GM19467 (cell line): ENCODE measurements around the gene ZFHX3.

Source experiments
- ATAC-seq: cut with Tn5 transposase; IDR thresholded peaks from one replicate; pipeline ENCODE4 v1.9.1; 2021; ENCODE audit warnings: mild to moderate bottlenecking, moderate library complexity; ENCODE audit not compliant: unreplicated experiment

Gene ZFHX3

DNA sequence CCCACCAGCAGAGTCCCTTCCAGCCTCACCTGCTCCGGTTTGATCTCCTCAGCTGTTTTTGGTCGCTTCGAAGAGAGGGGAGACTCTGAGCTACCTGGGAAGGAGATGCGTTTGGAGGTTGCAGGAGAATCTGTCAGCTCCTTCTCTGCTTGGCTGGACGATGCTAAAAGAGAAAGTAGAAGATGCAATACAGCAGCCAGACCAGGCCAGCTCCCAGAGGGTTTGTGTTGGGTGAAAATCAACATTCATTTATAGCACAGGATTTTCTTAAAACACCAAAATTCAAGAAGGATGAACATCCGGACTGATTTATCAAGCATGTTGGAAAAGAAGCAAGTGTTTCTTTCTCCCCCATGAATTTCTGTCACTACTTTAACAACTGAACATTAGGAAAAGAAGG, 236.1 kb downstream of the ZFHX3 start:
- ATAC-seq: no peak

DNA sequence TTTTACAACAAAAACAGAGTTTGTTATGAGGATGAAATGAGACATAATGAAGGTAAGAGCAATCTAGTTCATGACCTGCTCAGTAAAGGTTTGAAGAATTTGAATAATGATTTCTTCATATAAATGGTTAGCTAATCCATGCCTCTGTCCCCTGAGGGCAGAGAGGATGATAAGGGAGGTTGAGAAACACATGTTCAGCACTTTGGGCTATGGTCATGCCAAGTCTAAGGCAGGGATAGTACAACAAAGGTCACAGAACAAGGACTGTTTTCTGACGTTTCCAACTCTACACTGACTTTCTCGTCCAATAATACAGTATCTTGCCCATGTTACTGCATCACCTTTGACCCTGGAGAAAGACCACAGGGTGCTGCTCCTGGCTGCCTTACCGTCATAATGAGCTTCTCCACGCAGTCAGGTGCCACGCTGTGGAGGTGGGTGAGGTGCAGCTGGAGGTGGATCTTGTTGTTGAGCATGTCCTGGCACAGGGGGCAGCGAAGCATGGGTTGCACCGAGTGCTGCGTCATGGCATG, 236.7 kb downstream of the ZFHX3 start:
- no peak for ATAC-seq

DNA sequence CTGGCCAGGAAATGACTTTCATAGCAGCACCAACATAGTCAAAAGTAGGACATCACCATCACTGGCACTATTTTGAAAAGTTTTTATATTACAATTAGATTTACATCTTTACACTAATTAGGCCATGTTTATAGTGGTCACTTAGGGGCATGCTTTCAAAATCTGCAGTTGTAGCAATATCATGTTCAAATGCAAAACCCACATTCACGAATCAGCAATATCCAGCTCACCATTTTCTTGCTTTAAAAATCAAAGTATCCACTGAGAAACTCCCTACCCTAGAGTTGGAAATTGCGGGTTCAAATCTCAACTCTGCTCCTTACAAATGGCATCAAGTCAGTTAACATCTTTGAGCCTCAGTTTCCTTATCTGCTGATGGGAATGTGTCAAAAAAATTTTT, 237.4 kb downstream of the ZFHX3 start:
- no peak for ATAC-seq

DNA sequence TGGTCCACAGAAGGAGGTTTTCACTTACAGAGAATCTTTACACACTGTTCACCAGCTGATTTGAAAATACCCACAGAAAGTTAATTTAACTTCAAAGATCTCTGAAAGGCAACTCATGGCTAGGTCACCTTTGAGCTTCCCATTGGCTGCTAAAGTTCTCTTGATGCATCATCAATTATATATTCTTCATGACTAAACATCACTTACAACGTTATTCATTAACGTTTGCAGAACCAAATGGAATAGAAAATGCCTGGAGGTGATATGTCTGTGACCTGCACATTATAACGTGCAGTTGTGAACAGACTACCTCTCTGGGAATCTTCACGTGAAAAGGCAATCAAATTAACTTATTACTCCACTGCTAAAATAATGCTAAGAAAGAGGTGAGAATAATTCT, 238.5 kb downstream of the ZFHX3 start:
- no peak for ATAC-seq

DNA sequence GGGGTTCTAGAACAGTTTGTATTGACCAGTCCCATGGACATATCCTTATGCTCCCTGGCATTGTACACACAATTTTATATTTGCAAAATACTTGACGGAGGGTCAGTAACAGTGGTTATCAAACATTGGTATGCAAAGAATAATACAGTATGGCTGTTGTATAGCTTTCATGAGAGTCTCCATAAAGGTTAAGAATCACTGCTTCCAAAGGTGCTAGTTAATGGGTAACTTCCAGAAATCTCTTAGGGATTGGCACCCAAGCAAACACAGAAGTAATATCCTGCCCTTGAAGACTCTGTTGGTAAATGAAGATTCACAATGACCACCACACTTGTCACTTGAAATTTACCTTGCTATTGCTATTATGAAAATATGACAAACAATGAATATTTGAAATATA, 239.2 kb downstream of the ZFHX3 start:
- ATAC-seq: no peak

DNA sequence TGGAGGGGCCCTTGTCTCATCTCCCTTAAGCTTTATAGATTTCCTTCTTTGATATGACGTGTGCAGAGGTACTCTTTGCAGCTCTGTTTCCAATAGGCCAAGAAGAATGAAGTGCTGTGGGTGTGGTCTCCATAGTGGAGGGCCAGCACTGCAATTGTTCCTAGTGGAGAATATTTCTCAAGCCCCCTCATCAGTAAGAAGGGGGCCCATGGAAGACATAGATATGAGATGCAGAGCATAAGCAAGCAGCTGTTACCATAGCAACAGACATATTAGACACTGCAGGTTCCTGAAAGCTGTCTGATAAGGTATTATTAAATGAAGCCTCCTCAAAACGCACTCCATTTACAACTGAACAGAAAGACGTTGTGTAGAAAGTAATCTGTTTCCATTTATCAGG, 240.7 kb downstream of the ZFHX3 start:
- ATAC-seq: no peak

DNA sequence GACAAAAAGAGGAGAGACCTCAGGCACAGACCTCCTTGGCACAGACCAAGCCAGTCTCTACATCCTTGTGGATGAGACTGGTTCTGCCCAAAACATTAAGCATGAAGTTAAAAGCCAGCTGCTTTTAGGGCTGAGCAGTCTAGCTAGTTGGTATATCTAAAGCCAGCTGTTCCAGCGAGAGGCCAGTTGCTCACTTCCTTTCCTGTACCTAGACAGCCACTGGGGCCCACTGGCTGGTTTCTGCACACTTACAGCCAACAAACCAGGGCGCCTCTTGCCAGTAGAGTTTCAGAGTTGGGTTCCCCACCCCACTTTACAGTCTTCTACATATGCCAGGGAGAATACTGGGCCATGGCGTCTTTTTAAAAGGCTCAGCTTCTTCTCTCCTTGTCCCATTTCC, 242.4 kb downstream of the ZFHX3 start:
- no peak for ATAC-seq

DNA sequence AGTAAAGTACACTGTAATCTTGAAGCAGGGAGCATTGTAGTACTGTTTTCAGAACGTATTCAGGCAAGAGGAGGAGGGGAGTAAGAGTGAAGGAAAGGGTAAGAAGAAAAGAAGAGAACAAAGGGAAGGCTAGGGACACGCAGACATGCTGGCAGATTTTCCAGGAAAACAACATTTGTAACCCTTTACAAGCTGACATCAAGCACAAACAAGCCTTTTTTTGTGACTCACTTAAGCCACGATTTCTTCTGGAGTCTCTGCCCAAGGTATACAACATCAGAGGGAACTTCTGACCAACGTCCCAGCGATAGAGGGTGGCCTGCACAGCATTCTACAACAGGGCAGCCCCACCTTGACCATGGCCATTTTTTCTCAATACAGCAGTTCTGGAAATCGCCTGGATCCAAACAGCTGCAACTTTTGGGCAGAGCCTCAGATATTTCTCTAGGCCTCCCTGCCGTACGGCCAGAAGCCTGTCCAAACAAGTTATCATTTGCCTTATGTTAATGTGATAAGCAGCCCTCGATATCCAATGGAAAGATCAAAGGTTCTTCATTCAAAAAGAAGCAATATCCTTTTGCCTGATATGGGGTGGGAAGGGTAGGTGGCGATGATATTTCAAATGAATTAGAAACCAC, 247.3 kb downstream of the ZFHX3 start:
- no peak for ATAC-seq

DNA sequence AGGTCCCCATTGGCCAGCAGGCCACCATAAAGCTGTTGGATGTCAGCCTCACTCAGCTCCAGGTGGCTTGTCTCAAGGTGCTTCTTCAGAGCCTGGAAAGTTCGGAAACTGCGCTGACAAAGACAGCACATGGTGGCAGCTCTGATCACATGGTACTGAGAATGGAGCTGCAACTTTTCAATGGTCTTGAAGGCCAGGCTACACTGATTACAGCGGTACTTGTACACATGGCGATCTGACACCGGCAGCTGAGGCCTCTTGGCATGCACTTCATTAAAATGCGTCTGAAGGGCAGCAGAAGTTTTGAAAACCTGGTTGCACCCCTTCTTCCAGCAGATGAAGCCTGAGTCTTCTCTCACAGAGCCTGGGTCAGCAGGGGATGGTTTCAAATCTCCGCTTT, 249.7 kb downstream of the ZFHX3 start:
- no peak for ATAC-seq

DNA sequence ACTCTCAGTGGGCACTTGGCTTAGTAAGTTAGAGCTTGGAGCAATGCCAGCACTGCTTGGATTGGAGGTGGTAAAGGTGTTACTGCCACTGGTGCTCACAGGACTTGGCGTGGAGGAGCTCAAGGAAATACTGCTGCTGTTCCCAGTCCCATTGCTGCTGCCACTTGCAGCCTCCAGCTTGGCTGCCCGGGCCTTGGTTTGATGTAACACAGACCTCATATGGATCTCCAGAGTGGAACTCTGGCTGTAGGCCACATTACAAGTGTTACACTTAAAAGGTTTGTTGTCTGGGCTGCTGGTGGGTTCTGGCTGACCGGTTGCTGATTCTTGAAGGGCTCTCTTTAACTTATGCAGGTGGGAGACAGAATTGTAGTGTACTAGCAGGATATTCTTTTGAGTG, 250.3 kb downstream of the ZFHX3 start:
- ATAC-seq: no peak

DNA sequence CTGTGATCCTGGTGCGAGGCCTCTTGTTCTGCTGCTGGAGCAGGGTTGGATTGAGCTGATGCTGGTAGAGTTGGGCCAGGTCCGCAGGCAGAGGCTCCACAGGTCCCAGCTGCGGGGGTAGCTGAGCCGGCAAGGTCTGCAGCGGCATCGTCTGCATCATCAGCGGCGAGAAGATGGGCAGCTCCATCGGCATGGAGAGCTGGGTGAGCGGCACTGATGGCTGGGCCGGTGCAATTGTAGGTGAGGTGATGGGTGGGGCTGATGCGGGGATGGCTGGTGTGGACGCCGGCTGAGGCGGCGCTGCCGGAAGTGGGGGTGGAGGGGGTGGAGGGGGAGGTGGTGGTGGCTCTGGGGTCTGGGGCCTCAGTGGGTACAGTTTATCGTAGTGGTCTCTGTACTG, 251.7 kb downstream of the ZFHX3 start:
- no peak for ATAC-seq

DNA sequence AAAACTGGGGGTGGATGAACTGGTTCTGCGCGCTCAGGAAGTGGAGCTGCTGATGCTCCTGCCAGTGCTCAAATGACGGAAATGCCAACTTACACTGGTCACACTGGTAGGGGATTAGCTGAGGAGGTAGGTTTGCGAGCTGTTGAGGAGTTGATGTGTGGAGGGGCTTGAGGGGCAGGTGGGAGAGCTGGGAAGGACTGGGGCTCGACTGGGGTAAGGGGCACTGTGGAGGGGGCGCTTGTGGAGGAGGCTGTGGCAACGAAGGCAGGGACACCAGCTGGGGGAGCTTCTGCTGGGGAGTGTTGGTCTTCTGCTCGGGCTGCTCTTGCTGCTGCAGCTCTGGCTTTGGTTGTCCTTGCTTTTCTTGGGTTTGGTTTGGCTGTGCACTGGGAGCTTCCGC, 252.9 kb downstream of the ZFHX3 start:
- no peak for ATAC-seq

DNA sequence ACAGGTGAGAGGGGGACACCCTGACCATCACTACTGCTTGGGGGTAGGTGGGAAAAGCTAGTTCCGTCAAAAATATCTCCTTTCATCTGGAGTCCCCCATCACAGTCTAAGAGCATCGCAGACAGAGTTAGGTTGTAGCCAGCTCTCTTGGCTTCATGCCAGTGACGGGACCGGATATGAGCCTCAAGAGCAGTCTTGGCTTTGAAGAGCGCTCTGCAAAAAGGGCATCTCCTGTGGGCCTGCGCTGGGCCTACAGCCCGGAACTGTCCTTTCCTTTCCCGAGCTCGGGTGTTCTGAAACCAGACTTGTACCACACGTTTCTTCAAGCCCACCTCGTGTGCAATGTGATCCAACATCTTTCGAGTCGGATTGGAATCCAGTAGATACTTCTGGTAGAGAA, 253.6 kb downstream of the ZFHX3 start:
- ATAC-seq: no peak

DNA sequence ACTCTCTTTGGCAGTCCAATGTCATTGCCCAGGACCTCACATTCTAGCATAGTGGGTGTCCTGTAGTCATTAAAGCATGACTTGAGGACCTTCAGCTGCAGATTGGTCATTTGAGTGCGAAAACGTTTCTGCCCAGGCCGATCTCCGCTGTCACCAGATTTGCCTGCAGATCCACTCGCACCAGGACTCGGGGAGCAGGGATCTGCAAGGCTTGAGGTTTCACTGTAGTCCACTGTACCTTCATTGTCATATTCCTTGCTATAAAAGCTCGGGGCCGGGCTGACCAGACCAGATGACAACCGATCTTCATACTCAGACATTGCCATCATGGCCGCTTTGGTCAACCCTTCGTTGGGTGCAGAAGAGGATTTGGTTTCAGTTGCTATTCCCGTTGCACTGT, 254.2 kb downstream of the ZFHX3 start:
- ATAC-seq: no peak

DNA sequence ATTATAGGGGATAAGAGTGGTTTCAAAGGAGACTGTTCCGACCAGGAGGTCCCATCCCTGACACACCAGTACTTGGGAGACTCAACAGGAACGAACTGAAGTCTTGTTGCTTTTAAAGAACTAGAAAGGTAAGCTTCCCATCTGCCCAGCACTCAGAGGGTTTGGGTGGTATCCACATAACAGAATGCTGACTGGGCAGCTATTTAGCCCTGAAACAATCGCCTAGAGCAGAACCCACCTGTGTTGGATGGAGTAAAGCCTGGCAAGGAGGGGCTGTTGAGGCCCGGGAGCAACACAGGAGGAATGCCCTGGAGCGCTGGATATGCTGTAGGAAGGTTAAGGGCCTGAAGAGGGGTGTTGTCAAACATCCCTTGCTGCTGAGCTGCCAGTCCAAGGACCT, 254.9 kb downstream of the ZFHX3 start:
- no peak for ATAC-seq

DNA sequence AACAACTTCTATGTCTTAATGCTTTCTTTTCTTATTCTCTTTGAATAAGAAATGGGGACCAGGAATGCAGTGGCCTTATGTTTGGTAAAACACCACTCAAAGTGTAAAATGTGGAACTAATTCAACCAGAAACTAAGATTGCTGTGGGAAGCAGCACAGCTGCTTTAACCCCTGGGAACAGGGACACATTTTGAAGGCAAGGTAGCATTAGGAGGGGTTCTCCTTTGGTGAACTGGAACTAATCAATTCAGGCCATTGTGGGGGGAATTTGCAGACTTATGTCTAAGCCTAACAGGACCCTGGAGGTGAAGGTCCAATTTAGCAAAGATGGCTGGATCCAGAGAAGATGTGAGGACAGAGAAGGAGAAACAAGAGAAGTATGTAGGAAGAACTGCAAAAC, 256.1 kb downstream of the ZFHX3 start:
- no peak for ATAC-seq

DNA sequence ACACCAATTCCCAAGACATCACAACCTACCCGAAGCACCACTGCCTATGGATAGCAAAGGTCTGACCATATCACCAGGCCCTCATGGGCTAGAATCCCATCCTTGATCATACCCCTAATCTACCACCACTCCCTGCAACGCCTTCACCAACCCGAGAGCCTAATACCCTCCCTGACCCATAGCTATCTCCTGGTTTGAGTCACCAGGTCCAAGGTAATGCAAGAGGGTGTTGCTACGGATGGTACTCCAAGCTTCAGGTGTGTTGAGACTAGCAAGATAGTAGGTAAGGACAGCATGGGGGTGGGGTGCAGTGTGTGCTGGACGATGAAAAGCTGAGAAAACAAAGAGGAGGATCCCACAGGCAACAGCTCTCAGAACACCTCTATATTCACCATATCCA, 258.0 kb downstream of the ZFHX3 start:
- no peak for ATAC-seq

DNA sequence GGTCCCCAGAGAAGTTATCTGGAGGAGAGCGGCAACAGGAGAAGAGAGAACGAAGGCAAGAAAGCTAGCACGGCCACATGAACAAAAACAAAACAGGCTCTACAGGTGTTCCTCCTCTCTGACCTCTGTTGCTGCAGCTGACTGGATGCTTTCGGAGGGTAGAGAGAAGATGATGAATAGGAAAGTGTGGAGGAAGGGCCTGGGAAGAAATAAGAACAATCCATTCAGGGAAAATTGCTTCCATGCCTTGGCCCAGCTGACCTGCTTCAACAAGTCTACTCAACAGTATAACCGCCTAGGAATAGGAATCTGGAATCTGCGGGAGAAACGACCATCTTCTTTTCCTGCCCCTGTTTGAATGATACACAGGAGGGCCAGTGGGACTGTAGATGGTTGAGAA, 258.5 kb downstream of the ZFHX3 start:
- ATAC-seq: no peak

DNA sequence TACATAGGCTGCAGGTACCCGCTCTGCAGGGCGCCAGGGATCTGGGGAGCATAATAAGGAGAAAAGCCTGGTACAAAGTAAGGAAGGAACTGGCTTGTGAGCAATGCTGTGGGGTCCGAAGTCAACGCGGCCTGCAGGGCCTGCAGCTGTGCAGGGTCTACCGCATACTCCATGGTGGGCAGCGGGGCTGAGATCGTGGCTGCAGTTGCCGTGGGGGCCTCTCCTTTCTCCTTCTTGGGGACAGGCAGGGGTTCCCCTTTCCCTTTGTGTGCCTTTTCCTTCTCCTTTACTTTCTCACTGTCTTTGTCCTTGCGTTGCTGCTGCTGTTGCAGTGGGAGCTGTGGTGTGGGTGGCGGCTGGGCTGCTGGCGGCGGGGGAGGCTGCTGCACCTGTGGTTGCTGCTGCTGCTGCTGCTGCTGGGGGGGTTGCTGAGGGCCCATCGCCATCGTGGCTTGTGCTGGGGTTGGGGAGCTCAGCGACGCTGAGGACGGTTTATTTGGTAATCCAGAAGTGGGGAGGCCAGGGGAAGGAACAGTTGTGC, 259.6 kb downstream of the ZFHX3 start:
- ATAC-seq: no peak

DNA sequence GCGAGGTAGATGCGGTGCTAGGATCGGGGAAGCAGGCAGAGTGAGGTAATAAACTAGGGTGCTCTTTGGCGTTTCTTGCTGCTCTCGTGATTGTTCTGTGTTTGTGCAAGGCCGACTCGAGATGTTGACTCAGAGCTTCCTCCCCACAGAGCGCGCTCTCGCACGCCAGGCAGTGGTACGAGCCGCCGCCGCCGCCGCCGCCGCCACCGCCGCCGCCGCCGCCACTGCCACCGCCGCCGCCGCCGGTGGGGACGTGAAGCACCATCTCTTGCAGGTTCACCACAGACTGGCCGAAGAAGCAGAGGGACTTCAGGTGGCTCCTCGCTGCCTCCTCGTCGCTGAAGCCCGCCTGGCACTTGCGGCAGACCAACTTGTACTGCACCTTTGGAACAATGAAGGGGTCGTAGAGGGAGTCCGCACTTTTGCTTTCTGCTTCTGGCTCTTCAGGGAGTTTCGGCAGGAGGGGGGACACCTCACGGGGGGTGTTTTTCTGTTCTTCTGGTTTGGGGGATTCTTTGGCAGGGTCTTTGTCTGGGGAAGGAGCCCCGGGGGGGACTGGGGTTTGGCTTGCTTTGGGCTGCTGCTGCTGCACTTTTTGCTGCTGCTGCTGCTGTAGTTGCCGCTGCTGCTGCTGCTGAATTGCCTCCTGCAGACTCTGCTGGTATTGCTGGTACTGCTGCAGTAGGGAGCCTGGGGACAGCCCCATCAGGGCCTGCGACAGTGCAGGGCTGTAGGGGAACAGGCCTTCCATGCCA, 260.2 kb downstream of the ZFHX3 start:
- peak; percentile 90 for ATAC-seq

DNA sequence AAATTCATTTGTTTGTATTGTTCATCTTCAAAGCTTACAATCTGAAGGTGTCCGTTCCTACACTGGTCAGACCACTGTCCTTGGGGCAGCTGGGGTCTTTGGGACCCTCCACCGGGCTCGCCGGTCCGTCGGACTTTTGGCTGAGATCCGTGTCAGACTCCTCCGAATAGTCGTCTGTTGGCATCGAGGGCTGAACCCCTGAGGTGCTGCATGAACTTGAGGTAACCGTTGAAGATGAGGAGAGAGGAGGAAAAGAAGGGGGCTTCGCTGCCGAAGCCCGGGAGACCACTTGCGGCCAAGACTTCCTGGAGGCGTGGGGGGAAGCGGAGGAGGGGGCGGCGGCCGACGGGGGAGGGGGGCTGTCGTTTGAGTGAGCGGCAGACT, 260.8 kb downstream of the ZFHX3 start:
- no peak for ATAC-seq

DNA sequence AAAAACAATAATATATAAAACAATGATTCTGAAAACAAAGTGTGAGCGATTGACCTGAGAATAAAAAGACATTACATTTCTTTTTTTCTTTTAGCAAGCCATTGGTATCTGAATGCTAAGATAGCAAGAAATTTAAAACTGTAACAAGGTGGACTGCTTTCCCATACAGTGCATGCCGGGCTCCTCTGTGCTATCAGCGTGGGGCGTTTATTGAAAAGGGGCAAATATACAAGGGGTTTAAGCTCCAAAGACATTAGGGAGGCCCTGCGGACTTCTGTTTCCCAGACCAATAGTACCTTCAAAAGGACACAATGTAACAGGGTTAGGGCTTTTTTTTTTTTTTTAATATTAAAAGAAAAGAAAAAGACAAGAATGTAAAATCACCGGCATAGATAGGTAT, 261.3 kb downstream of the ZFHX3 start:
- ATAC-seq: no peak
